Astrocyte of the cerebellum (primary cell): Measurements from ENCODE around the gene QPCT.

Experiments used
- DNase-seq: peaks from one replicate; pipeline ENCODE4 v3.0.0-alpha.2; 2011; ENCODE audit warnings: low read depth
- H3K4me3 ChIP-seq: 2 replicates; pipeline ENCODE4 v1.5.1; 2011; ENCODE audit warnings: mild to moderate bottlenecking, low read depth, low read length, moderate library complexity
- in situ Hi-C: cut with HindIII; loops from 2 replicates; pipeline ENCODE4 v1.10.0; 2017; ENCODE audit warnings: low sequenced_read_pairs
- TF ChIP-seq, protein P1 (sequence below): IDR thresholded peaks from 2 replicates; pipeline ENCODE4 v1.5.1; 2012; ENCODE audit warnings: low read length, low read depth, moderate library complexity, mild to moderate bottlenecking; ENCODE audit errors: missing control alignments

Gene QPCT

DNA sequence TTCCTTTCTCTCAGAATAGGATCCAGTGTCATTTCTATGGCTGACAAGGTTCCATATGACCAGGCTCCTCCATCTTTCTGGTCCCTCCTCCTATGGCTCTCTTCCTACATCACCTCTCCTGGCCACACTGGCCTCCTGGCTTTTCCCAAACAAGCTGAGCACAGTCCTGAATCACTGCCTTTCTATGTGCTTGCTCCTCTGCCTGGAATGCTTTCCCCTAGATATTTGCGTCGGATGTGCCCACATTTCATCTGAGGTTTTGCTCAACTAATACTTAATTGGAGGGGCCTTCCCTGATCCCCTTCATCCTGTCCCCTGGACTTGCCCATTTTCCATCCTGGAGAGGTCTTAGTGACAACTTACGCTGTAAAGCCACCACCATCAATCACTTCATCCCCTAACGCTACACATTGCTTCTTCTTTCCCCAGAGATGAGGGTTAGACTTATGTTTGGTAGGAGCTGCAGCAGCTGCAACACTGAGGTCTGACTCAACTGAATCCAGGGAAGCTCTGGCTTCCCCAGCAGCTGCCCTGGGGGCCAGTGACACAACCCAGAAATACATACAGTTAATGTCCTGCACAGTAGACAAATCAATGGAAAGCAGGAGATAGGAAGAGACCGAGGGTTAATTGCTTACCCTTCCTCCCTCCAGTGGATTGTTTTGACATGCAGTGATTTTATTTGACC lies 42.9 kb downstream of the QPCT start:
- DNase-seq, result no peak
- no peak overlapping the region for H3K4me3 ChIP-seq
- TF ChIP-seq, protein P1, sequence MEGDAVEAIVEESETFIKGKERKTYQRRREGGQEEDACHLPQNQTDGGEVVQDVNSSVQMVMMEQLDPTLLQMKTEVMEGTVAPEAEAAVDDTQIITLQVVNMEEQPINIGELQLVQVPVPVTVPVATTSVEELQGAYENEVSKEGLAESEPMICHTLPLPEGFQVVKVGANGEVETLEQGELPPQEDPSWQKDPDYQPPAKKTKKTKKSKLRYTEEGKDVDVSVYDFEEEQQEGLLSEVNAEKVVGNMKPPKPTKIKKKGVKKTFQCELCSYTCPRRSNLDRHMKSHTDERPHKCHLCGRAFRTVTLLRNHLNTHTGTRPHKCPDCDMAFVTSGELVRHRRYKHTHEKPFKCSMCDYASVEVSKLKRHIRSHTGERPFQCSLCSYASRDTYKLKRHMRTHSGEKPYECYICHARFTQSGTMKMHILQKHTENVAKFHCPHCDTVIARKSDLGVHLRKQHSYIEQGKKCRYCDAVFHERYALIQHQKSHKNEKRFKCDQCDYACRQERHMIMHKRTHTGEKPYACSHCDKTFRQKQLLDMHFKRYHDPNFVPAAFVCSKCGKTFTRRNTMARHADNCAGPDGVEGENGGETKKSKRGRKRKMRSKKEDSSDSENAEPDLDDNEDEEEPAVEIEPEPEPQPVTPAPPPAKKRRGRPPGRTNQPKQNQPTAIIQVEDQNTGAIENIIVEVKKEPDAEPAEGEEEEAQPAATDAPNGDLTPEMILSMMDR, result no peak
- in situ Hi-C loops, result loop anchor here (25.0 kb wide), 1 partner anchor 900 kb away; no protein-coding TSS in a partner anchor

DNA sequence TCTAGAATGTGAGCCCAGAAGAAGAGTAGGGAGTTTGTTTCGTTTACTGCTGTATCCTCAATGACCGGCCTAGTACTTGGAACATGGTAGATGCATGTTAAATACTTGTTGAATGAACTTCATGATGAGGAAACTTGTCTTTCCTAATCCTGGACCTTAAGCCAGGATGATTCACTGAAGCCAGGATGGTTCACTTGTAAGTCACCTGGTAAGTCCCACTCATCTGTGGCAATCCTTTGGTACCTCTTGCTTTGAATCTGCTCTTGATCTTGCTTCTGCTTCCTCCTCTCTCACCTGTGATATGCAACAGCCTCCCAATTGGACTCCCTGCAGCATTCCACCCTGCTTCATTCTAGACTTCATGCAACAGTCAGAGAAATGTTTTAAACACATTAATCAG lies 43.6 kb downstream of the QPCT start:
- H3K4me3 ChIP-seq, result no peak overlapping the region
- no peak for DNase-seq
- in situ Hi-C loops, result loop anchor here (25.0 kb wide), 1 partner anchor 899 kb away; no protein-coding TSS in a partner anchor
- TF ChIP-seq, protein P1, result no peak

- TF ChIP-seq, protein P1, result no peak
- no peak overlapping the region for H3K4me3 ChIP-seq
- no peak for DNase-seq
- in situ Hi-C loops, result loop anchor here (25.0 kb wide), 1 partner anchor 898 kb away; no protein-coding TSS in a partner anchor
Measured at GRCh38 chr2:37389395-37389794, 45.0 kb downstream of the QPCT start.

GRCh38 chr2:37389989-37390765 lies 45.7 kb downstream of the QPCT start:
- TF ChIP-seq, protein P1, result no peak
- in situ Hi-C loops, result loop anchor here (25.0 kb wide), 1 partner anchor 897 kb away; no protein-coding TSS in a partner anchor
- H3K4me3 ChIP-seq, result no peak overlapping the region
- DNase-seq, result peak; percentile 70

- H3K4me3 ChIP-seq, result no peak overlapping the region
- DNase-seq, result no peak
- in situ Hi-C loops, result loop anchor here (25.0 kb wide), 1 partner anchor 897 kb away; no protein-coding TSS in a partner anchor
- TF ChIP-seq, protein P1, result no peak
Measured at GRCh38 chr2:37390777-37391176, 46.3 kb downstream of the QPCT start.

GRCh38 chr2:37391711-37392110 lies 47.3 kb downstream of the QPCT start:
- no peak for DNase-seq
- H3K4me3 ChIP-seq, result no peak overlapping the region
- in situ Hi-C loops, result loop anchor here (25.0 kb wide), 1 partner anchor 896 kb away; no protein-coding TSS in a partner anchor
- TF ChIP-seq, protein P1, result no peak
